ENCODE measurements around the gene PRKCB.

- TF ChIP-seq, protein P1, sequence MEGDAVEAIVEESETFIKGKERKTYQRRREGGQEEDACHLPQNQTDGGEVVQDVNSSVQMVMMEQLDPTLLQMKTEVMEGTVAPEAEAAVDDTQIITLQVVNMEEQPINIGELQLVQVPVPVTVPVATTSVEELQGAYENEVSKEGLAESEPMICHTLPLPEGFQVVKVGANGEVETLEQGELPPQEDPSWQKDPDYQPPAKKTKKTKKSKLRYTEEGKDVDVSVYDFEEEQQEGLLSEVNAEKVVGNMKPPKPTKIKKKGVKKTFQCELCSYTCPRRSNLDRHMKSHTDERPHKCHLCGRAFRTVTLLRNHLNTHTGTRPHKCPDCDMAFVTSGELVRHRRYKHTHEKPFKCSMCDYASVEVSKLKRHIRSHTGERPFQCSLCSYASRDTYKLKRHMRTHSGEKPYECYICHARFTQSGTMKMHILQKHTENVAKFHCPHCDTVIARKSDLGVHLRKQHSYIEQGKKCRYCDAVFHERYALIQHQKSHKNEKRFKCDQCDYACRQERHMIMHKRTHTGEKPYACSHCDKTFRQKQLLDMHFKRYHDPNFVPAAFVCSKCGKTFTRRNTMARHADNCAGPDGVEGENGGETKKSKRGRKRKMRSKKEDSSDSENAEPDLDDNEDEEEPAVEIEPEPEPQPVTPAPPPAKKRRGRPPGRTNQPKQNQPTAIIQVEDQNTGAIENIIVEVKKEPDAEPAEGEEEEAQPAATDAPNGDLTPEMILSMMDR (IDR thresholded peaks at IDR 0.05): no peak
- no peak for TF ChIP-seq POLR2A (IDR thresholded peaks at IDR 0.05)
Observed at GRCh38 chr16:24075931-24076716, 240.3 kb downstream of the PRKCB start.
